ENCODE data around the gene BUB3. TPM values are rescaled to one million over a fixed set of nuclear protein-coding genes. Genes with fewer than 3 reads are reported as not detected.
"Not testable (repeated sequence)": the region's sequence is repeated elsewhere in the genome, so short reads cannot be mapped to it uniquely, and the experiment has no call there.

BUB3 gene
- total and polyA plus RNA-seq, 2 experiments from 2014 or later = 92.0 to 131 TPM

GRCh38 chr10:123165445-123166072 lies 11.4 kb downstream of the BUB3 start:
- no peak overlapping the region for H3K4me2 ChIP-seq
- no peaks in the 10 kb centered on the region for H3K9me2 ChIP-seq (replicated peaks; ENCODE audit: insufficient read depth)
- no peak overlapping the region for H3K4me3 ChIP-seq
- peaks cover 3% of the 10 kb centered on the region for H3K36me3 ChIP-seq (replicated peaks; ENCODE audit: insufficient read depth, low read depth)
- no peak overlapping the region for H3K27ac ChIP-seq
- no peaks in the 10 kb centered on the region for H3K9me3 ChIP-seq (ENCODE audit: low read depth)
- H3K4me1 ChIP-seq (ENCODE audit: insufficient read depth) = no peaks in the 10 kb centered on the region
- 85% methylated on average over 4 of the region's 4 CpGs for WGBS (ENCODE audit: low lambda C conversion rate, missing lambda C conversion rate)
- TF ChIP-seq, protein P1, sequence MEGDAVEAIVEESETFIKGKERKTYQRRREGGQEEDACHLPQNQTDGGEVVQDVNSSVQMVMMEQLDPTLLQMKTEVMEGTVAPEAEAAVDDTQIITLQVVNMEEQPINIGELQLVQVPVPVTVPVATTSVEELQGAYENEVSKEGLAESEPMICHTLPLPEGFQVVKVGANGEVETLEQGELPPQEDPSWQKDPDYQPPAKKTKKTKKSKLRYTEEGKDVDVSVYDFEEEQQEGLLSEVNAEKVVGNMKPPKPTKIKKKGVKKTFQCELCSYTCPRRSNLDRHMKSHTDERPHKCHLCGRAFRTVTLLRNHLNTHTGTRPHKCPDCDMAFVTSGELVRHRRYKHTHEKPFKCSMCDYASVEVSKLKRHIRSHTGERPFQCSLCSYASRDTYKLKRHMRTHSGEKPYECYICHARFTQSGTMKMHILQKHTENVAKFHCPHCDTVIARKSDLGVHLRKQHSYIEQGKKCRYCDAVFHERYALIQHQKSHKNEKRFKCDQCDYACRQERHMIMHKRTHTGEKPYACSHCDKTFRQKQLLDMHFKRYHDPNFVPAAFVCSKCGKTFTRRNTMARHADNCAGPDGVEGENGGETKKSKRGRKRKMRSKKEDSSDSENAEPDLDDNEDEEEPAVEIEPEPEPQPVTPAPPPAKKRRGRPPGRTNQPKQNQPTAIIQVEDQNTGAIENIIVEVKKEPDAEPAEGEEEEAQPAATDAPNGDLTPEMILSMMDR (IDR thresholded peaks at IDR 0.05; ENCODE audit: poor library complexity) = no peak
- no peak for TF ChIP-seq EZH2phosphoT487 (IDR thresholded peaks at IDR 0.05; ENCODE audit: low read depth, severe bottlenecking, unreplicated experiment)
- no peak for TF ChIP-seq EZH2 (IDR thresholded peaks at IDR 0.05; ENCODE audit: borderline replicate concordance)
- peaks cover 10% of the 10 kb centered on the region for H3K79me2 ChIP-seq
- no peak for DNase-seq (ENCODE audit: low spot score)
- H2AFZ ChIP-seq = no peak overlapping the region
- no peaks in the 10 kb centered on the region for H3K27me3 ChIP-seq
- H4K20me1 ChIP-seq (ENCODE audit: insufficient read depth, poor library complexity, severe bottlenecking) = no peaks in the 10 kb centered on the region

- Histone ChIP-seq H3K27ac (no peak overlapping the region), H2AFZ (no peak overlapping the region), H3K4me1 (ENCODE audit: insufficient read depth) (no peaks in the 10 kb centered on the region), H3K27me3 (no peaks in the 10 kb centered on the region), H3K36me3 (replicated peaks; ENCODE audit: insufficient read depth, low read depth) (peaks cover 3% of the 10 kb centered on the region), H3K4me3 (no peak overlapping the region), H3K9me2 (replicated peaks; ENCODE audit: insufficient read depth) (no peaks in the 10 kb centered on the region), H4K20me1 (ENCODE audit: insufficient read depth, poor library complexity, severe bottlenecking) (no peaks in the 10 kb centered on the region), H3K79me2 (peaks cover 4% of the 10 kb centered on the region), H3K4me2 (no peak overlapping the region), H3K9me3 (ENCODE audit: low read depth) (no peaks in the 10 kb centered on the region)
- WGBS (ENCODE audit: low lambda C conversion rate, missing lambda C conversion rate) = 100% methylated on average over 2 of the region's 2 CpGs
- no peak for DNase-seq (ENCODE audit: low spot score)
- TF ChIP-seq, protein P1 (IDR thresholded peaks at IDR 0.05; ENCODE audit: poor library complexity) = no peak
- TF ChIP-seq EZH2phosphoT487 (IDR thresholded peaks at IDR 0.05; ENCODE audit: low read depth, severe bottlenecking, unreplicated experiment) (no peak), EZH2 (IDR thresholded peaks at IDR 0.05; ENCODE audit: borderline replicate concordance) (no peak)
Observed at GRCh38 chr10:123166618-123167017, 12.4 kb downstream of the BUB3 start.

GRCh38 chr10:123170961-123171360 lies 16.8 kb downstream of the BUB3 start:
- DNase-seq (ENCODE audit: low spot score) = no peak
- no peaks in the 10 kb centered on the region for H4K20me1 ChIP-seq (ENCODE audit: insufficient read depth, poor library complexity, severe bottlenecking)
- WGBS (ENCODE audit: low lambda C conversion rate, missing lambda C conversion rate) = 94% methylated on average over 4 of the region's 4 CpGs
- no peak overlapping the region for H3K4me2 ChIP-seq
- H3K4me1 ChIP-seq (ENCODE audit: insufficient read depth) = no peaks in the 10 kb centered on the region
- no peaks in the 10 kb centered on the region for H3K27me3 ChIP-seq
- H3K36me3 ChIP-seq (replicated peaks; ENCODE audit: insufficient read depth, low read depth) = no peaks in the 10 kb centered on the region
- no peaks in the 10 kb centered on the region for H3K9me2 ChIP-seq (replicated peaks; ENCODE audit: insufficient read depth)
- no peaks in the 10 kb centered on the region for H3K79me2 ChIP-seq
- no peak overlapping the region for H2AFZ ChIP-seq
- H3K9me3 ChIP-seq (ENCODE audit: low read depth) = no peaks in the 10 kb centered on the region
- no peak overlapping the region for H3K4me3 ChIP-seq
- no peak for TF ChIP-seq EZH2 (IDR thresholded peaks at IDR 0.05; ENCODE audit: borderline replicate concordance)
- TF ChIP-seq, protein P1 (IDR thresholded peaks at IDR 0.05; ENCODE audit: poor library complexity) = no peak
- TF ChIP-seq EZH2phosphoT487 (IDR thresholded peaks at IDR 0.05; ENCODE audit: low read depth, severe bottlenecking, unreplicated experiment) = no peak
- H3K27ac ChIP-seq = no peak overlapping the region

DNA sequence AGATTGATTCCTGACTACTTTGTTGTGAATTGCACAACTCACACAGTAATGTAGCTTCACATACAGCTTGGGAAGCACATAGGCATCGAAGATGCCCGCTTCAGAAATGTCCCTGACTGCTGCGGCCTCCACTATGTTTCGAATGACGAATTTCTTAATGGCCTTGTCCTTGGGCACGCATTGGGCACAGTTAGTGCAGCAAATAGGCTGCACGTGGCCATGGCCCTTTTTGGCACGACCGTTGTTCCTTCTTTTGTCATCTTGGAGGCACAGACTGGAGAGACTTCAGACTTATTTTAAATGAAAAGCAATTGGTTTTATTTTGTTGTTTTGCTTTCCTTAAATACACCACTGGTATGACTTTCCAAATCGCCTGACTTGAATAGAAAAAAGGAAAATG lies 17.4 kb downstream of the BUB3 start:
- not testable (repeated sequence) for H3K36me3 ChIP-seq (replicated peaks; ENCODE audit: insufficient read depth, low read depth); H3K79me2 ChIP-seq; H3K4me3 ChIP-seq; H4K20me1 ChIP-seq (ENCODE audit: insufficient read depth, poor library complexity, severe bottlenecking); H3K4me1 ChIP-seq (ENCODE audit: insufficient read depth); H2AFZ ChIP-seq; H3K27me3 ChIP-seq; H3K9me2 ChIP-seq (replicated peaks; ENCODE audit: insufficient read depth); H3K4me2 ChIP-seq; DNase-seq (ENCODE audit: low spot score); H3K27ac ChIP-seq; H3K9me3 ChIP-seq (ENCODE audit: low read depth)
- WGBS (ENCODE audit: low lambda C conversion rate, missing lambda C conversion rate) = 98% methylated on average over 10 of the region's 10 CpGs

Data from hepatocyte (in vitro differentiated cells).